ENCODE measurements around the gene C2orf49.

Gene C2orf49

GRCh38 chr2:105396254-105397024 is 59.1 kb downstream of the C2orf49 start:
- H3K4me2 ChIP-seq (ENCODE audit: insufficient read depth, low read length), result no peak overlapping the region
- no peaks in the 10 kb centered on the region for H3K4me1 ChIP-seq (ENCODE audit: insufficient read depth, low read length)
- H3K27ac ChIP-seq (ENCODE audit: low read length), result no peak overlapping the region
- H3K36me3 ChIP-seq (ENCODE audit: insufficient read depth, low read length), result no peaks in the 10 kb centered on the region
- no peaks in the 10 kb centered on the region for H4K20me1 ChIP-seq (ENCODE audit: insufficient read depth, low read length)
- no peak for TF ChIP-seq EZH2 (IDR thresholded peaks at IDR 0.05; ENCODE audit: borderline replicate concordance, low read depth, low read length, severe bottlenecking)
- TF ChIP-seq CTCF (IDR thresholded peaks at IDR 0.05; ENCODE audit: borderline replicate concordance, extremely low read depth, low read length, poor library complexity, severe bottlenecking), result no peak
- no peak overlapping the region for H3K4me3 ChIP-seq (ENCODE audit: low read depth in 1 of 2, low read length in 2 of 2)
- ATAC-seq (ENCODE audit: insufficient read depth, low read depth) (no peak), DNase-seq (no peak)
- no peak overlapping the region for H3K9ac ChIP-seq (ENCODE audit: low read depth, low read length)
- no peaks in the 10 kb centered on the region for H3K79me2 ChIP-seq (ENCODE audit: insufficient read depth, low read length)
- H3K27me3 ChIP-seq (ENCODE audit: insufficient read depth, low read length, poor library complexity), result peaks cover 3% of the 10 kb centered on the region
- H2AFZ ChIP-seq (ENCODE audit: low read depth, low read length), result no peak overlapping the region
- no peaks in the 10 kb centered on the region for H3K9me3 ChIP-seq (ENCODE audit: insufficient read depth, low read length, severe bottlenecking)

- no peaks in the 10 kb centered on the region for H4K20me1 ChIP-seq (ENCODE audit: insufficient read depth, low read length)
- no peak for ATAC-seq (ENCODE audit: insufficient read depth, low read depth)
- H3K36me3 ChIP-seq (ENCODE audit: insufficient read depth, low read length), result no peaks in the 10 kb centered on the region
- H3K79me2 ChIP-seq (ENCODE audit: insufficient read depth, low read length), result no peaks in the 10 kb centered on the region
- H3K9ac ChIP-seq (ENCODE audit: low read depth, low read length), result no peak overlapping the region
- DNase-seq, result no peak
- no peak overlapping the region for H3K27ac ChIP-seq (ENCODE audit: low read length)
- no peaks in the 10 kb centered on the region for H3K9me3 ChIP-seq (ENCODE audit: insufficient read depth, low read length, severe bottlenecking)
- no peak overlapping the region for H3K4me3 ChIP-seq (ENCODE audit: low read depth in 1 of 2, low read length in 2 of 2)
- no peak for TF ChIP-seq CTCF (IDR thresholded peaks at IDR 0.05; ENCODE audit: borderline replicate concordance, extremely low read depth, low read length, poor library complexity, severe bottlenecking)
- TF ChIP-seq EZH2 (IDR thresholded peaks at IDR 0.05; ENCODE audit: borderline replicate concordance, low read depth, low read length, severe bottlenecking), result no peak
- H3K4me1 ChIP-seq (ENCODE audit: insufficient read depth, low read length), result no peaks in the 10 kb centered on the region
- no peak overlapping the region for H3K4me2 ChIP-seq (ENCODE audit: insufficient read depth, low read length)
- H2AFZ ChIP-seq (ENCODE audit: low read depth, low read length), result no peak overlapping the region
- H3K27me3 ChIP-seq (ENCODE audit: insufficient read depth, low read length, poor library complexity), result peaks cover 3% of the 10 kb centered on the region
These were observed 59.8 kb downstream of the C2orf49 start for GRCh38 chr2:105397025-105397722.

GRCh38 chr2:105397953-105398335 is 60.6 kb downstream of the C2orf49 start:
- H4K20me1 ChIP-seq (ENCODE audit: insufficient read depth, low read length), result no peaks in the 10 kb centered on the region
- no peak overlapping the region for H2AFZ ChIP-seq (ENCODE audit: low read depth, low read length)
- no peaks in the 10 kb centered on the region for H3K36me3 ChIP-seq (ENCODE audit: insufficient read depth, low read length)
- H3K27ac ChIP-seq (ENCODE audit: low read length), result no peak overlapping the region
- no peaks in the 10 kb centered on the region for H3K9me3 ChIP-seq (ENCODE audit: insufficient read depth, low read length, severe bottlenecking)
- H3K4me2 ChIP-seq (ENCODE audit: insufficient read depth, low read length), result no peak overlapping the region
- no peak overlapping the region for H3K9ac ChIP-seq (ENCODE audit: low read depth, low read length)
- no peak for DNase-seq
- H3K79me2 ChIP-seq (ENCODE audit: insufficient read depth, low read length), result no peaks in the 10 kb centered on the region
- TF ChIP-seq CTCF (IDR thresholded peaks at IDR 0.05; ENCODE audit: borderline replicate concordance, extremely low read depth, low read length, poor library complexity, severe bottlenecking), result no peak
- no peak for TF ChIP-seq EZH2 (IDR thresholded peaks at IDR 0.05; ENCODE audit: borderline replicate concordance, low read depth, low read length, severe bottlenecking)
- H3K4me3 ChIP-seq (ENCODE audit: low read depth in 1 of 2, low read length in 2 of 2), result no peak overlapping the region
- H3K27me3 ChIP-seq (ENCODE audit: insufficient read depth, low read length, poor library complexity), result peaks cover 3% of the 10 kb centered on the region
- no peak for ATAC-seq (ENCODE audit: insufficient read depth, low read depth)
- no peaks in the 10 kb centered on the region for H3K4me1 ChIP-seq (ENCODE audit: insufficient read depth, low read length)

Data from DND-41 (cell line).